ENCODE results near the gene PANX3. TPM values are rescaled to one million over a fixed set of nuclear protein-coding genes. Genes with fewer than 3 reads are reported as not detected.

Gene PANX3
- polyA plus RNA-seq, 2 of the 4 experiments (the other 2 are of a cell fraction): not detected

- ChIA-PET POLR2A (no interaction called here), CTCF (interaction anchor here (0.6 to 4.2 kb wide), 27 partner anchors 20 to 218 kb away, joined by 3 to 42 read pairs (median 5); partner anchors contain the start of genes ESAM, MSANTD2, ROBO3 and VSIG2)
- H3K9me3 ChIP-seq: no peaks in the 10 kb centered on the region
- ATAC-seq (peak; percentile 57 to 65; a peak in 4 of 6 replicates), FAIRE-seq (no peak), DNase-seq (ENCODE audit: low read depth in 1 of 2, low spot score in 1 of 2) (peak; percentile 48 to 49)
- TF ChIP-seq HOXA7 (CRISPR knock-in tag; IDR thresholded peaks at IDR 0.05) (no peak), ESRRA (IDR thresholded peaks at IDR 0.05; ENCODE audit: borderline replicate concordance, low read length) (0 out of 2 replicates have a peak, but pooled peaks have one; percentile 65), HDAC2 (IDR thresholded peaks at IDR 0.05) (no peak), CTCF (IDR thresholded peaks at IDR 0.05) (peak; percentile 67), SMC3 (IDR thresholded peaks at IDR 0.05) (peak; percentile 77), KDM1A (IDR thresholded peaks at IDR 0.05; ENCODE audit: low read depth) (no peak), NR3C1 (IDR thresholded peaks at IDR 0.05) (no peak), RAD21 (conservative IDR thresholded peaks at IDR 0.05 in 1 of 2, IDR thresholded peaks at IDR 0.05 in 1 of 2) (peak; percentile 76 to 81)
- no peak overlapping the region for H3K4me2 ChIP-seq
- no peak overlapping the region for H3K4me3 ChIP-seq
- H3K27ac ChIP-seq: no peak overlapping the region
- 29% methylated on average over 8 of the region's 8 CpGs for WGBS (ENCODE audit: missing lambda C conversion rate)
- no peaks in the 10 kb centered on the region for H3K4me1 ChIP-seq
Observed at GRCh38 chr11:124669193-124669592, 58.0 kb downstream of the PANX3 start.

Small RNAs within 50 kb of the gene (small RNA-seq; reads per million reads assigned to genes)
- gene RNA5SP352: 0 reads per million in 6 experiments

Other genes starting within 250 kb of the PANX3 start
- gene OR8B2, start 226.9 kb upstream of the PANX3 start, polyA plus RNA-seq (2011; rRNA removed): not detected in 2 replicates
- gene OR8B2, start 226.9 kb upstream of the PANX3 start, polyA plus RNA-seq (2017; fragmentation: RNase III; extraction: RNeasy Plus Mini Kit Qiagen cat#74134 plus additional on column Dnase treatment): not detected in 3 replicates
- gene OR8B3, start 212.4 kb upstream of the PANX3 start, polyA plus RNA-seq (2011; rRNA removed): not detected in 2 replicates
- not detected in 3 replicates for gene OR8B3, start 212.4 kb upstream of the PANX3 start, polyA plus RNA-seq (2017; fragmentation: RNase III; extraction: RNeasy Plus Mini Kit Qiagen cat#74134 plus additional on column Dnase treatment)
- gene OR8B4, start 186.6 kb upstream of the PANX3 start, polyA plus RNA-seq (2011; rRNA removed): not detected in 2 replicates
- gene OR8B4, start 186.6 kb upstream of the PANX3 start, polyA plus RNA-seq (2017; fragmentation: RNase III; extraction: RNeasy Plus Mini Kit Qiagen cat#74134 plus additional on column Dnase treatment): not detected in 3 replicates
- not detected in 2 replicates for gene OR8B8, start 165.7 kb upstream of the PANX3 start, polyA plus RNA-seq (2011; rRNA removed)
- gene OR8B8, start 165.7 kb upstream of the PANX3 start, polyA plus RNA-seq (2017; fragmentation: RNase III; extraction: RNeasy Plus Mini Kit Qiagen cat#74134 plus additional on column Dnase treatment): not detected in 3 replicates
- gene OR8B12, start 67.8 kb upstream of the PANX3 start, polyA plus RNA-seq (2011; rRNA removed): not detected in 2 replicates
- not detected in 3 replicates for gene OR8B12, start 67.8 kb upstream of the PANX3 start, polyA plus RNA-seq (2017; fragmentation: RNase III; extraction: RNeasy Plus Mini Kit Qiagen cat#74134 plus additional on column Dnase treatment)
- gene OR8A1, start 41.4 kb upstream of the PANX3 start, polyA plus RNA-seq (2011; rRNA removed): not detected in 2 replicates
- not detected in 3 replicates for gene OR8A1, start 41.4 kb upstream of the PANX3 start, polyA plus RNA-seq (2017; fragmentation: RNase III; extraction: RNeasy Plus Mini Kit Qiagen cat#74134 plus additional on column Dnase treatment)
- gene TBRG1, start 11.4 kb downstream of the PANX3 start, polyA plus RNA-seq (2011; rRNA removed): 29.2 and 37.4 TPM in 2 replicates
- gene TBRG1, start 11.4 kb downstream of the PANX3 start, polyA plus RNA-seq (2017; fragmentation: RNase III; extraction: RNeasy Plus Mini Kit Qiagen cat#74134 plus additional on column Dnase treatment): 13.0 to 13.8 TPM (median 13.6 TPM) in 3 replicates
- 23.2 and 28.5 TPM in 2 replicates for gene SIAE, start 62.3 kb downstream of the PANX3 start, polyA plus RNA-seq (2011; rRNA removed)
- 10.3 to 12.6 TPM (median 10.4 TPM) in 3 replicates for gene SIAE, start 62.3 kb downstream of the PANX3 start, polyA plus RNA-seq (2017; fragmentation: RNase III; extraction: RNeasy Plus Mini Kit Qiagen cat#74134 plus additional on column Dnase treatment)
- 15.8 and 23.8 TPM in 2 replicates for gene SPA17, start 62.5 kb downstream of the PANX3 start, polyA plus RNA-seq (2011; rRNA removed)
- 27.1 to 36.6 TPM (median 27.3 TPM) in 3 replicates for gene SPA17, start 62.5 kb downstream of the PANX3 start, polyA plus RNA-seq (2017; fragmentation: RNase III; extraction: RNeasy Plus Mini Kit Qiagen cat#74134 plus additional on column Dnase treatment)
- 1.2 and 1.6 TPM in 2 replicates for gene NRGN, start 128.5 kb downstream of the PANX3 start, polyA plus RNA-seq (2011; rRNA removed)
- 3.3 to 3.5 TPM (median 3.4 TPM) in 3 replicates for gene NRGN, start 128.5 kb downstream of the PANX3 start, polyA plus RNA-seq (2017; fragmentation: RNase III; extraction: RNeasy Plus Mini Kit Qiagen cat#74134 plus additional on column Dnase treatment)
- gene VSIG2, start 140.8 kb downstream of the PANX3 start, polyA plus RNA-seq (2011; rRNA removed): not detected in 2 replicates
- gene VSIG2, start 140.8 kb downstream of the PANX3 start, polyA plus RNA-seq (2017; fragmentation: RNase III; extraction: RNeasy Plus Mini Kit Qiagen cat#74134 plus additional on column Dnase treatment): not detected in 3 replicates
- 11.7 and 14.5 TPM in 2 replicates for gene ESAM, start 150.9 kb downstream of the PANX3 start, polyA plus RNA-seq (2011; rRNA removed)
- gene ESAM, start 150.9 kb downstream of the PANX3 start, polyA plus RNA-seq (2017; fragmentation: RNase III; extraction: RNeasy Plus Mini Kit Qiagen cat#74134 plus additional on column Dnase treatment): 6.2 to 9.1 TPM (median 6.8 TPM) in 3 replicates
- 6.4 TPM in 2 replicates for gene MSANTD2, start 189.0 kb downstream of the PANX3 start, polyA plus RNA-seq (2011; rRNA removed)
- gene MSANTD2, start 189.0 kb downstream of the PANX3 start, polyA plus RNA-seq (2017; fragmentation: RNase III; extraction: RNeasy Plus Mini Kit Qiagen cat#74134 plus additional on column Dnase treatment): 5.4 to 5.8 TPM (median 5.6 TPM) in 3 replicates